Activated CD8-positive, alpha-beta memory T cell treated with anti-CD3 and anti-CD28 coated beads, Interleukin-2, amount 50 U/mL, for 48 hours (primary cell): Measurements from ENCODE around the gene TNFSF10.

Source experiments
- DNase-seq: peaks from one replicate; pipeline ENCODE4 v3.0.0-alpha.2; 2020

Gene TNFSF10

DNA sequence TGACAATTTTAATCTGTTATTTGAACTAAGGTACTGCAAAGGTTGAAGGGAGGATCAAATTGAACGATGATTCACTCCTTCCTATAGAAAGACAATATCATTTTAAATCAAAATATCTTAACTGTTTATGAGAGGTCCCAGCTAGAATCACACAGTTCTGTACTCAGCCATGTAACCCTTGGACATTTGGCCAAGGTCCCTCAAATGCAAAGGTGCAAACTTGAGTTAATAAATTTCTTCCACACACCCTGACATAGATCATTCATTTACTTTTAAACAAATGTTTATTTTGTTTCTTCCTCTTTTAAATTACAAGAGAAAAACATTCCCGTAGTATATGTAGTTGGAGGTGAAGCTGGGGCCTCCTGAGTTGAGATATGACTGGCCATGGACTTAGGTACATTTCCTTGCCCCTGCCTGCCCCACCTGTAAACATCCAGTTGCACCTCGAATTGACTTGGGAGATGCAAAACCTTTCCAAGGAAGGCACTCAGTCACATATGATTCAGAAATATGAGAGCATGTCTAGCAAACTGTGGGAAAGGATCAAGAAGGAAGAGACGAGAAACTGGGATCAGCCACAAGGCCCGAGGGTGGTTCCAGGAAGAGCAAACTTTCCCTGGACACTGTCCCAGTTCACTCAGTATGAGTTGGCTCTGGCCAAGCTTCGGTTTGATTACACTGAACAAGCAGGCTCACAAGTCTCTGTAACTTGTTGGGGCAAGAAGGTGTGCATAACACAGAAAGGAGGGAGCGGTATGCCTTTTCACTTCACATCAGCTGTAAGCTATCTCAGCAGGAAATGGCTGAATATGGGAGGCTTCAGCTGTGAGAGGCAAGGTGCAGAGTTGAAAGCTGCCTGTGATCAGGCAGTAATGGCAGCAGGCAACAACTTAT is 6.7 kb downstream of the TNFSF10 start:
- no peak for DNase-seq

DNA sequence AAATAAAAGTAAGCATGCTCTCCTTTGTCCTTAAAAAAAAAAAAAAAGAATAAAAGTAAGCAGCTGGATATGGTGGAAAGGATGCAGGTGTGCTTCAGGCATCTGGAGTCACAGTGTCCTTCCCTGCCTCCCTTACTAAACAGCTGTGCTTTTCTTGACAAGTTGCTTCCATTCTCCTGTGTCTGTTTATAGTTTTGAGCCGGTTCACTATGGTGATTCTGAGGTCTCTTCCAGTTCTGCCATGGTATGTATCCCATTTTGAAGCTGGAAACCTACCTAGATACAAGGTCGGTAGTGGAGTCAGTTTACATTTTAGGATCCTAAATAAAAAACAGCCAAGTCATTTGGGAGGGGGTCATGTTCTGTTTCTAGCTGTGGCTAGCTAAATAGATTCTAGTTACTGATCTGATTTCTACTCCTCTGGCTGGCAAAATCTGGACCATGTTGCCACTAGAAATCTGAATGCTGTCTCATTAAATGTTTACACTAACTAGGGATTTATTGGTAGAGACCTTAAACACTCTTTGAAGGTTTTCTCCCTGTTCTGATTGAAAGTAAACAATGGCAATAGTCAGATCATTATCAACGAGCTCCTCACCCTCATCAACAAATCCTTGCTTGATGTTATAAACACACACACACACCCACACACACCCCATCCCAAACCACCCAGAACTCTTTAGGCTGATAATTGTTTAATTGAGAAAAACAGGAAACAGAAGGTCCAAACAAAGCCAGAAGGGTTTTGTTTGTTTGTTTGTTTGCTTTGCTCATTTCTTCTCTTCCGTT is 7.9 kb downstream of the TNFSF10 start:
- no peak for DNase-seq

DNA sequence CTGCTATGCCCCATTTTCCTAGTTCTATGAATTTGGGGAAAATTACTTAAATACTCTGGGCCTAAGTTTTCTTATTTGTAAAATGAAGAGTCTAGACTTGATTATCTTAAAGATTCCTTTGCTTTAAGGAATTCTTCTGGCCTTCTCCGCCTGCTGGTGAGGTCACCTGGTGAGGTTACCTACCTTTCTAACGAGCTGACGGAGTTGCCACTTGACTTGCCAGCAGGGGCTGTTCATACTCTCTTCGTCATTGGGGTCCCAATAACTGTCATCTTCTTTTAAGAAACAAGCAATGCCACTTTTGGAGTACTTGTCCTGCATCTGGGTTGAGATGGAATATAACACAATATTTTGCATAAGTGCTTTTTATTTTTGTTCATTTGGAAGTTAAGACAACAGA is 8.6 kb downstream of the TNFSF10 start:
- no peak for DNase-seq

DNA sequence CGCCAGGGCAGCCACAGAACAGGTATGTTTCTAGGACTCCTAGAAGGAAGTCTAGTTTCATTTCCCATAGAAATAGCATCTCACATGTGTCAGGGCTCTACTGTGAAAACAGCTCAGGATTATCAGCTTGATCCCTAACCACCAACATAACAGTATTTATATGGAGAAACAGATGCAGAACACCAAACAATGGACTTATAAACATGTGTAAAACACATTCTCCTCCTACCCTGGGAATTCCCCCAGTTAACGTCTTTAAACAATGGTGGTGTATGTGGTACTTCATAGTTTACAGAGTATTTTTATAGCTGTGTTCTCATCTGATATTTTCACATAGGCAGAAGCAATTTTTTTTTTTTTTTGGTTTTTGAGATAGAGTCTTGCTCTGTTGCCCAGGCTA is 9.7 kb downstream of the TNFSF10 start:
- no peak for DNase-seq

DNA sequence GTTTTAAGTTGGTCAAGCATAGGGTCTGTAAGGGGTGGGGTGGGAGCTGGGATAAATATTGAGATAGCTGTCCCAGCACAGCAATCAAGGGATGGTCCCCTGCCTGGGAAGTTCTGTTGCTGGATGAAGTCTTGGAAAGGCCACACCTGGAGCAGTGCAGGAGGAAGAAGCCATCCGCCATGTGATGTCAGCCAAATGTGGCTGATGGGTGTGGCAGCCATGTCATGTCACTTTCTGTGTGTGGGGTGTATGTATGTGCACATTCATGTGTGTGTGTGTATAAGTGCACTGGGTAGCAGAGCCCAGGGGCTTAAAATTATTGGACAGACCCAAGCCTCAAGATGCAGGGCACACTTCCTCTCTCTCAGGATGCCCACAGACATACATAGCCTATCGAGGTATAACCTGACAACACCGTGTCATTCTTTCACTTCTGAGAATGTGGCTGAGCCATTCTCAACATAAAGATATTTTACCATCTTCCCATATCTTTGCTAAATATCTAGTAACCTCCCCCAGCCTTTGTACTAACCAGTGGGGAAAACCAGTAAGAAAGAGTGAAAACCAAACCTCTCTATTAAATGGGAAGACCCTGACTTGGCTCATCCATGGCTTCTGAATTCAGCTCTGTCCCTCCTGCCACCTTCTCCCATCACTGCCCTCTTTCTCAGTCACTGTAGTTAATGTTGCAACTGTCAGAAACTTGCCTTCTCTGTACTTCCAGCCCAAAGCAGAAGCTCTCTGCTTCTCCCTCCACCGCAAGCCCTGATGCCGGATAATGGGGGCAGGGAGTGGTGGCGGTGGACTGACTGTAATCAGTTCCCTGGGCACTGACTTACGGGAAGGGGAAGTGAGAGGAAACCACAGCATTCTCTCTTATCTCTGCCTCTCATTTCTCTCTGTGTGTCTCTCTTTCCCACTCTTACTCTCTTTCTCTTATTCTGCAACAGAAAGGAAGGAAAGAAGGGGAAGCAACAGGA is 11.2 kb downstream of the TNFSF10 start:
- peak; percentile 81 for DNase-seq

DNA sequence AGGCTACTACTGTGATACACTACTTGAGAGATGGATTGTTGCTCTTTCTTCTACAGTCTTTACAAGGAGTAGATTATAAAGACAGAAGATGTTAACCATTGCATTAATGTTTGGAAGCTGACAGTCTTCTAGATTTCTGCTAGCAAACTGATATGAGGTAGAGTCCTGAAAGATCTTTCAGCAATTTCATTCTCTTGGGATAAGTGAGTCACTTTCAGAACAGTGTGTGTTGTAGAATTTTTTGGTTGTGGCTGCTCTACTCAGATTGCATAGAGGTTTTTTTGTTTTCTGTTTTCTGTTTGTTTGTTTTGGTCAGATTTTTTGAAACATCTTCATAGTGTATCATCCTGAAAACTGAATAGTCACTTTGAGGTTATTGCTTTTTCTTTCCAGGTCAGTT is 17.1 kb downstream of the TNFSF10 start:
- no peak for DNase-seq

DNA sequence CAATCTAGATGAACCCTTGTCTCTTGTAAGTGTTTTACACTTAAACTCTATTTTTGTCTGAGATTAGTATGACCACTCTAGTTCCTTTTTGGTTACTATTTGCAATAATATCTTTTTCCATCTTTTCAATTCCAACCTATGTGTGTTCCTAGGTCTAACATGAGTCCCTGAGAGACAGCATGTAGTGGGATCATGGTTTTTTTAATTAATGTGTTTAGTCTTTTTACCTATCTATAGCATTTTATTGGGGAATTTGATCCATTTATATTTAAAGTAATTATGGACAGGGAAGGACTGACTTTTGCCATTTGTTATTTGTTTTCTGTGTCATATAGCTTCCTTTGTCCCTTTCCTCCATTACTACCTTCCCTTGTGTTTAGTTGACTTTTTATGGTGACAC is 21.7 kb downstream of the TNFSF10 start:
- DNase-seq = no peak

DNA sequence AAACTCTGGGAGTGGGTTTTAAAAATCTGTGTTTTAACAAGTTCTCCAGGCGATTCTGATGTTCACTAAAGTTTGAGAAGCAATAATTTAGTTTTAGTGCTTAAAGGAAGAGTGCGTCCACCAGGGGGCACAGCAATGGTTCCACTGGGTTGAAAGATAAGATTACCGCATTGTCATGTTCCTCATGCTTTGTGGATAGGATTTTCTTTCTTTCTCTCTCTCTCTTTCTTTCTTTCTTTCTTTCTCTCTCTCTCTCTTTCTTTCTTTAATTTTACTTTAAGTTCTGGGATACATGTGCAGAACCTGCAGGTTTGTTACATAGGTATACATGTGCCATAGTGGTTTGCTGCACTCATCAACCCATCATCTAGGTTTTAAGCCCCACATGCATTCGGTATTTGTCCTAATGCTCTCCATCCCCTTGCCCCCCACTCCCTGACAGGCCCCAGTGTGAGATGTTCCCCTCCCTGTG is 33.0 kb downstream of the TNFSF10 start:
- peak; percentile 84 for DNase-seq

DNA sequence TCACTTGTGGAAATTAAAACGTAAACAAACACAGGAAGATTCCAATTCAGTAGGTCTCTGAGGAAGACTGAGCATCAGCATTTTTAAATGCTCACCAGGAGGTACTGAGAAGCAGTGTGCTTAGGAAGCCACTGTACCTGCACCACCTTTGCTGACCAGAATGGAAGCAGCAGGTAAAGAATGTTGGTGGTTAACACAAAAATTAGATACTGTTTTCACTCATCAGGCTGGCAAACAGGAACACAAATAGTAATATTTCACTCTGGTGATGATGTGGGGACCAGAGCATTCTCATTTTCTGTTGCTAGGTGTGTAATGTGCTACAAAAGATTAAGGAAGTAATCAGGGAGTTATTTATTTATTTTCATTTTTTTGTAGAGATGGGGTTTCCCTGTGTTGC is 45.1 kb downstream of the TNFSF10 start:
- no peak for DNase-seq

DNA sequence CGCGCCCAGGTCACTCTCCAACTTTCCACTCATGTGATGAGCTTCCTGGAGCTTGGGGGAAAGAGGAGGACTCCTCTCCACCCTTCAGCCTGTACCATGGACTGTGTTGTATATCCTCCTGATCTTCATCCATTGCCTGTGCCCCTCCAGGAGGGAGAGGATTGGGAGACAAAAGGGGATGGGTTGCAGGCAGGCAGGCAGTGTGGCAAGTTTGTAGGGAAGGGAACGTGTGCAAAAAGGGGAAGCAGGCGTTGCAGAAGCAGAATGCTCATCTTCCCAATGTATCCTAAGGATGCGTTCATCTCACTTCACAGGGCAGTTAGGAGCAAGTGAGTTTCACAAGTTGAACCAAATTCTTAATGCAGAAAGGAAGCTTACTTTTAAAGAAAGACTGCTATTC is 46.9 kb downstream of the TNFSF10 start:
- DNase-seq = no peak

DNA sequence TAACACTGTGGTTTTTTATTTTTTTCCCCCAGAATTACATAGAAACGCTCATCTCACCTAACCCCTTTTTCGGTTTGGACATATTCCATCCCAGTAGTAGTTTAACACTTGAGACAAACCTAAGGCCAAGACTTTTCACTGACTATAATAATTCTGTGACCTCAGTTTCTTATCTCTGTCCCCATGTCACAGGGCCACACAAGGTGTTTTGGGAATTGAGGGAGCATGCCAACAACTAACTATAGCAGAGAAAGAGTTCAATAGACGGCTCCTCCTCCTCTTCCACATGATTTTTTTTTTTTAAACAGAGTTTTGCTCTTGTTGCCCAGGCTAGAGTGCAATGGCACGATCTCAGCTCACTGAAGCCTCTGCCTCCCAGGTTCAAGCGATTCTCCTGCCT is 47.5 kb downstream of the TNFSF10 start:
- DNase-seq = no peak

DNA sequence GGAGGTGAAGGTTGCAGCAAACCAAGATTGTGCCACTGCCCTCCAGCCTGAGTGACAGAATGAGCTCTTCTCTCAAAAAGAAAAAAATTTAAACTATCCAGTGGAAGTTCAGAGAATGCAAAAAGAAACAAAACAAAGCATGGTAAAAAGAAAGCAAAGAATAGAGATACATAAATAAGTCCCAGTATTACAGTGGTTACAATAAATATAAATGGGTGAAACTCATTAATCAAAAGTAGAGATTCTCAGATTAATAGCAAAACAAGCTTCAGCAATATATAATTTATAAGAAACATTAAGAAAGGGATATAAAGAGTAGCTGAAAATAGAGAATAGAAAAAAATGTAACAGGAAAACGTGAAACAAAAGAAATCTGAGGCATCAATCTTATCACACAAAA is 51.3 kb downstream of the TNFSF10 start:
- no peak for DNase-seq

DNA sequence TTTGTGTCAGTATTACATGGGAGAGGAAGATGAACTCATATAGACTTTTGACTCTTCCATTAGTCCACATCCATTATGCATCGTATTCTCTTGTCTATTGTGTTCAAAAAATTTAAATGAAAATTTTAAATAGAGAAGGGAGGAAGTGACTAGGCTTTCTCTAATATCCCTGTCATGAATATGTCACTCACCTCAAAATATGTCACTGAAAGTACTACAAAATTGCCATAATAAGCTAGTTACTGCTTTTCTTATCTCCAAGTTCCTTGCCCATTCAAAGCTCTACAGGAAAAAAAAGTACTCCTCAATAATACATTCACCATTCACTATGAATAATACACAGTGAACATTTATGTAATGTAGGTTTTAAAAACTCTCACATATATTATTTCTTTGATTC is 52.6 kb downstream of the TNFSF10 start:
- DNase-seq = no peak

DNA sequence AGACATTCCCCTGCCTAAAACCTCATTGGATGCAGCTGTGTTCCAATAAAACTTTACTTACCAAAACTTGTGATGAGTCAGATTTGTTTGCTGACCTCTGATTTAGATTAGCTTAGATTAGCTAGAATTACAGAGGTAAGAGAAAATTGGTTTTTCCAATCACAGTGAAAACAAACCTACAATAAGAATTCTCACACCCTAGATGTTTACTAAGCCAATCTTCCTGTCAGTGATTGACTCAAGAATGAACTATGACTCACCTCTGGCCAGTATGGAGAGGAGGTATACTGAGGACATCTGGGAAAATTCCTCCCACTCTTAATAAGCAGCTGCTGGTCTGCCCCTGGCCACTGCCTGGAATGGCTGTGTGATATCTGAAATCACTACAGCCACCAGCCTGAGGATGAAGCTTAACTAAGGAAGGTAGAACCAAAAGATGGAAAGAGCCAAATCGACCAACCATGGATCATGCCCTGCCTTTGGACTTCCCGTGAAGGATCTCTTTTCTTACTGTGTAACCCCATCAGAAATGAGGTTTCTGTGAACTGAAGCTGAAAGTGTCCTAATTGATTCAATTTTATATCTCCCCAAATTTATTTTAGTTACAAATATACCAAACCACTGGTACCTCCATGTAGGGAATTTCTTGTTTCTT is 55.9 kb downstream of the TNFSF10 start:
- DNase-seq = no peak

DNA sequence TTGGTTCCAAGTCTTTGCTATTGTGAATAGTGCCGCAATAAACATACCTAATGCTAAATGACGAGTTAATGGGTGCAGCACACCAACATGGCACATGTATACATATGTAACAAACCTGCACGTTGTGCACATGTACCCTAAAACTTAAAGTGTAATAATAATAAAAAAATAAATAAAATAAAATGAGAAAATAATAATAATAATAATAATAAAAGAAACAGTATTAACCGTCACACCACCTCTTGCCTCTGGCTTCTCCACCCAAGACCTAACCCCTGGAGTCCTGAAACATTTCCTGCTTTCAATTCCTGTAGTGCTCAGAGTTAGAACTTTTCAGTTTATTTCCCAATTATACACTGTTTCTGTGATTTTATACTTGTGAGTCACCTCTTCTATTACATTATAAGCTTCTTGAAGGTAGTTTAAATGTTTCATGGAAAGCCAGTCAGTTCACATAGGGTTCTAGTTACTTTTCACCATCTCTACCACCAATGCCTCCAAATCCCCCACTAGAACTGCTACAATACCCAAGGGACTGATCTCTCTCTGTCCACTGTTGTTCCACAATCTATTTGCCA is 56.6 kb downstream of the TNFSF10 start:
- no peak for DNase-seq

DNA sequence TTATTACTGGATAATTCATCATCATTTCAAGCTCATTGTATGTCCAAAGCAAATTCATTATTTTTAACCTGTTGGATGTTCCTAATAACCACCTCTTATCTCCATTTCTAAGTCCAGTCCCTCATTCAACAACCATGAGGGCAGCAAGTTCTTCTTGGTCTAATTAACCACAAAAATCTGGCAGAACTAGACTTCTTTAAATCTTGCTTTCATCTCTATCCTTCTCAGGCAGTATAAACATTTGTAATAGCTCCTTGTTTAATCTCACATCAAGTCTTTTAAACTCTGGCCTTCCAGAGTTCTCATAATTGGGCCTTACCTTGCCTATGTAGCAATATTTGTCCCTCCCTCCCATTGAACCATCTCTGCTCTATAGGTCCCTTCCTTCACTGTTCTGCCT is 57.9 kb downstream of the TNFSF10 start:
- DNase-seq = no peak

DNA sequence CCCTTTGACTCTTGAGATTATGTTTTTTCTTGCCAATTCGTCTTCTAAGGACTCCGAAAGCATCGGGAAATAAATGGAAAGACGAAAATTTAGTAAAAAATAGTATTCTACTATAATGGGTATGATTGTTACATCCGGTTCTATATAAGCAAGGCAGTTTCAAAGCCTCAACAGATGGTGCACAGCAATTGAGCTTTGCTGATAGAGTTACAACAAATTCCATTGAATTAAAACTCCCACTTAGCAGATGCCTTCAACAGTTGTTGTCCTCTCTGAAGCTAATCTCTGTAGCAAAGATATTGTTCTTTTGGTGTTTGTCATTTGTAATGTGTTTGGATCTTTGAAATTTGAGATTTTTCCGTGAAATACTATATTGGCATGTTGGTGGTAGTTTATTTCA is 58.9 kb downstream of the TNFSF10 start:
- DNase-seq = no peak

DNA sequence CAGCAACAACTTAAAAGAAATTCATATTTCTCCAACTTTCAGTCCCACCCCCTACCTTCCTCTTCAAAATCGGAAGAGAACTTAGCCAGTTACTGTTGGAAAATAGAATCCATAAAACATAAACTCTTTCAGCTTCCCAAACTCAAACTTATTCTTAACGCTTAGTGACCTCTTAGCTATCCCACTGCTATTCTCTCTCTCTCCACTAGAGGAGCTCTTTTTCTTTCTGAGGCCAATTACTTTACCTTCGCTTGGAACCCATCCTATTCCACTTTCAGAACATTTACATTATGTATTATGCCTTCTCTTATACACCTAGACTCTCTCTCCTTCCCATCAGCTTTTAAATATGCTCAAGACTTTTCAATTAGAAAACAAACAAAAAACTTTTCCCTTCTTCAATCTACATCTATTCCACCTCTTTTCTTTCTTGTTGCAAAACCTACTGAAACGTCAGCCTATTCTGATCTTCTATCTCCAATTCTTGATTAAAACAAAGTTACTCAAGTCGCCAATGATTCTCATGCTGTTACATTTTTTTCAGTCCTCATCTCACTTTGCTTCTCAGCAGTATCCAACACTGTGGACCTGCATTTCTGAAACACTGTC is 61.6 kb downstream of the TNFSF10 start:
- DNase-seq = no peak

DNA sequence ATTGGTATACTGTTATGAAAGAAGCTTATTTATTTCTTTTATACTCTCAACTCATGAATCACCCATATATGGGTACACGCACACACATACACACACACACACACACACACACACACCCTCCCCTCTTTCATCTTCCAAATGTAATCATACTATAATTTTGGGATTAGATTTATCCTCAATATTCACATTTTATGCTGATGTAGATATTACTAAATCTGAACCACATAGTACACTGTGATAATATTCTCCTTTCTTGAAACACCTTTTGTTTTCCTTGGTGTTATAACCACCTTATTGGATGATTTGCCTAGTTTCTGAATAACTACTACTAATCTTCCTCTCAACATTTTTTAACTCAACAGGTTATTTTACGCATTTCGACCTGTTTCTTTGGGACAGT is 66.8 kb downstream of the TNFSF10 start:
- no peak for DNase-seq
